Measurements from ENCODE around the gene TRIM49B.
"Not testable (repeated sequence)": the region's sequence is repeated elsewhere in the genome, so short reads cannot be mapped to it uniquely, and the experiment has no call there.

TRIM49B gene

GRCh38 chr11:49028523-49028922 is at the start of gene TRIM49B:
Gene TRIM49B (plus strand): TSS chr11:49028823. CDS start chr11:49031600, 2,777 bp downstream.
- H3K4me3 ChIP-seq (replicated peaks; ENCODE audit: low read depth, low read length); DNase-seq (ENCODE audit: extremely low read depth, low read depth): not testable (repeated sequence)

GRCh38 chr11:48983785-48984184 is 44.8 kb upstream of the TRIM49B start, which contains the start of gene TRIM51G:
Gene TRIM51G (minus strand): TSS chr11:48983885. CDS start chr11:48981695, 2,190 bp downstream.
- not testable (repeated sequence) for DNase-seq (ENCODE audit: extremely low read depth, low read depth); H3K4me3 ChIP-seq (replicated peaks; ENCODE audit: low read depth, low read length)

GRCh38 chr11:49048229-49048628 is 19.6 kb downstream of the TRIM49B start:
- DNase-seq (ENCODE audit: extremely low read depth, low read depth), result not testable (repeated sequence)

GRCh38 chr11:49049821-49050220 is 21.2 kb downstream of the TRIM49B start:
- not testable (repeated sequence) for DNase-seq (ENCODE audit: extremely low read depth, low read depth); H3K4me3 ChIP-seq (replicated peaks; ENCODE audit: low read depth, low read length)

More at GRCh38 chr11:49048229-49048628, 19.6 kb downstream of the TRIM49B start:
- H3K4me3 ChIP-seq (replicated peaks; ENCODE audit: low read depth, low read length), result not testable (repeated sequence)

- not testable (repeated sequence) for H3K4me3 ChIP-seq (replicated peaks; ENCODE audit: low read depth, low read length); DNase-seq (ENCODE audit: extremely low read depth, low read depth)
Measured at GRCh38 chr11:49059012-49059411, 30.4 kb downstream of the TRIM49B start, which contains the start of gene TRIM64C. Gene TRIM64C (minus strand): TSS chr11:49059112. CDS start chr11:49059112, 0 bp downstream.

GRCh38 chr11:49069897-49070296 is 41.3 kb downstream of the TRIM49B start:
- DNase-seq (ENCODE audit: extremely low read depth, low read depth), result not testable (repeated sequence)

More at GRCh38 chr11:49069897-49070296, 41.3 kb downstream of the TRIM49B start:
- not testable (repeated sequence) for H3K4me3 ChIP-seq (replicated peaks; ENCODE audit: low read depth, low read length)

Measured in HFF-Myc (cell line).